T-helper 22 cell (primary cell): ENCODE measurements around the gene CCDC182.

Source experiments
- DNase-seq: peaks from one replicate; pipeline ENCODE4 v3.0.0-alpha.2; 2020; ENCODE audit warnings: low read depth

Gene CCDC182

DNA sequence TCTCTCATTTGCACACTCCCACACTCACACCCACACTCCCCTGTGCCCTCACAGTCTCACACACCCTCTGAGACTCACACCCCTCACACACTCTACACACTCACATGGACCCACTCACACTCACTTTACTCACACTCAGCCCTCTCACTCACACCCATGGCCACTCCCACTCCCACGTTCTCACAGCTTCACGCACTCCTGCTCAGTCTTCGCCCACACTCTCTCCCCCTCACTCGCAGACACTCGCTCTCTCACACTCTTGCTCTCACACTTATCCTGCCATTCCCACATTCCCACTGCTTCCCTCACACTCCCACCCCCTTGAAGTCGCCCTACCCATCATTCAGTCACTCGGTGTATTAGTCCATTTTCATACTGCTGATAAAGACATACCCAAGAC, 47.9 kb downstream of the CCDC182 start:
- no peak for DNase-seq

DNA sequence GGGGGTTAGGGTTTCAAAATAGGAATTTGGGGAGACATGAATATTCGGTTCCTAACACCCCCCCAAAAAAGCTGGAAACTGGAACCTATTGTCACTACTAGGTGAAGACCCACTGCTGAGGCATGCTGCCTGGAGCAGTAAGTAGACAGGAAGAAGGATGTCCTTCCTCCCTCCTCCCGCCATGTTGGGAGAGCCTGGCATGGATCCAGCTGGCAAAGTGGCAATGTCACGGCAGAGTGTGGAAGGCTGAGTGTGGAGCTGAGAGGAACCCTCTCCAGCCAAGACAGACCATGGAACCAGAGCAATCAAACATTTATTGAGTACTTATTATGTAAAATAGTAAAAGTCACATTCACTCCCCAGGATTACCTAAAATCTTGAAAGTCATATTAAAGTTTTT, 49.0 kb downstream of the CCDC182 start:
- DNase-seq: no peak
